OCI-LY1 (cell line): ENCODE measurements around the gene EIF5.
"Not testable (repeated sequence)": the region's sequence is repeated elsewhere in the genome, so short reads cannot be mapped to it uniquely, and the experiment has no call there.

Experiments
- H2AFZ ChIP-seq: fragments of 200-600 bp; sonication (generic), shearing (Covaris generic); 2 replicates; pipeline ENCODE4 v1.6.0; 2014; ENCODE audit warnings: antibody characterized with exemption, mild to moderate bottlenecking, low read length
- H3F3A ChIP-seq: fragments of 200-600 bp; sonication (generic), shearing (Covaris generic); 2 replicates; pipeline ENCODE4 v1.6.0; 2014; ENCODE audit warnings: mild to moderate bottlenecking, antibody characterized with exemption, low read length, moderate library complexity; ENCODE audit not compliant: insufficient read depth
- H3K27ac ChIP-seq: fragments of 200-600 bp; sonication (generic); 2 replicates; pipeline ENCODE4 v1.5.1; 2014; ENCODE audit warnings: low read length, mixed run types, mild to moderate bottlenecking, low read depth; ENCODE audit not compliant: poor library complexity, severe bottlenecking
- H3K27me3 ChIP-seq: fragments of 200-600 bp; sonication (generic); 2 replicates; pipeline ENCODE4 v1.6.0; 2014; ENCODE audit warnings: antibody characterized with exemption, mild to moderate bottlenecking, low read length, moderate library complexity; ENCODE audit not compliant: insufficient read depth
- H3K36me3 ChIP-seq: fragments of 200-600 bp; sonication (generic); 2 replicates; pipeline ENCODE4 v1.6.1; 2014; ENCODE audit warnings: mild to moderate bottlenecking, antibody characterized with exemption, low read length, moderate library complexity, mixed read lengths; ENCODE audit not compliant: insufficient read depth
- H3K4me1 ChIP-seq: fragments of 200-600 bp; sonication (generic); 2 replicates; pipeline ENCODE4 v1.5.1; 2014; ENCODE audit warnings: mild to moderate bottlenecking, low read length, moderate library complexity; ENCODE audit not compliant: insufficient read depth, severe bottlenecking
- H3K4me2 ChIP-seq: fragments of 200-600 bp; sonication (generic), shearing (Covaris generic); 2 replicates; pipeline ENCODE4 v1.6.1; 2014; ENCODE audit warnings: low read length
- H3K4me3 ChIP-seq: fragments of 200-600 bp; sonication (generic); 2 replicates; pipeline ENCODE4 v1.5.1; 2014; ENCODE audit warnings: low read length, low read depth, mild to moderate bottlenecking, mixed read lengths; ENCODE audit not compliant: poor library complexity, severe bottlenecking
- H3K79me2 ChIP-seq: fragments of 200-600 bp; shearing (Covaris generic); 2 replicates; pipeline ENCODE4 v1.6.1; 2016; ENCODE audit warnings: mixed run types, low read length, mixed read lengths; ENCODE audit not compliant: insufficient read depth
- H3K9ac ChIP-seq: fragments of 200-600 bp; sonication (generic), shearing (Covaris generic); 2 replicates; pipeline ENCODE4 v1.6.1; 2014; ENCODE audit warnings: mild to moderate bottlenecking, low read length, mixed read lengths
- H3K9me2 ChIP-seq: fragments of 200-600 bp; sonication (generic), shearing (Covaris generic); 2 replicates; pipeline ENCODE4 v1.6.1; 2014; ENCODE audit warnings: low read depth, mild to moderate bottlenecking, low read length, mixed read lengths
- H3K9me3 ChIP-seq: fragments of 200-600 bp; shearing (Covaris generic); 2 replicates; pipeline ENCODE4 v1.6.1; 2014; ENCODE audit warnings: low read length, mixed read lengths
- H4K20me1 ChIP-seq: fragments of 200-600 bp; sonication (generic), shearing (Covaris generic); 2 replicates; pipeline ENCODE4 v1.6.0; 2016; ENCODE audit warnings: mild to moderate bottlenecking, low read length; ENCODE audit not compliant: insufficient read depth
- EZH2 ChIP-seq: fragments of 200-600 bp; sonication (generic), shearing (Covaris generic); IDR thresholded peaks from 2 replicates; pipeline ENCODE4 v1.8.0; 2017; ENCODE audit warnings: borderline replicate concordance, mixed run types, mild to moderate bottlenecking, antibody characterized with exemption, low read length, moderate library complexity, mixed read lengths
- TF ChIP-seq, protein P1 (sequence below): fragments of 200-600 bp; sonication (generic), shearing (Covaris generic); IDR thresholded peaks from 2 replicates; pipeline ENCODE4 v1.5.1; 2017; ENCODE audit warnings: mild to moderate bottlenecking, antibody characterized with exemption, low read length, moderate library complexity, mixed read lengths

Gene EIF5

DNA sequence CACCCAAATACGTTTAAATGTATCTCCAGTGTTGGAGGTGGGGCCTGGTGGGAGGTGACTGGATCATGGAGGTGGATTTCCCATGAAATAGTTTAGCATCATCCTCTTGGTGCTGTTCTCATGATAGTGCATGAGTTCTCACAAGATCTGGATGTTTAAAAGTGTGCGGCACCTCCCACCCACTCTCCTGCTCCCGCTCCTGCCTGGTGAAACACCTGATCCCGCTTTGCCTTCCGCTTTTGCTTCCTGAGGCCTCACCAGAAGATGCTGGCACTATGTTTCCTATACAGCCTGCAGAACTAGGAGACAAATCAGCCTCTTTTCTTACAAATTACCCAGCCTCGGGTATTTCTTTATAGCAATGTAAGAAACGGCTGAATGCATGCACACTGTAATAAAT is 20.1 kb downstream of the EIF5 start:
- H3K79me2 ChIP-seq: no peaks in the 10 kb centered on the region
- H3F3A ChIP-seq: no peaks in the 10 kb centered on the region
- no peak overlapping the region for H3K27ac ChIP-seq
- H3K4me3 ChIP-seq: no peak overlapping the region
- H3K9me2 ChIP-seq: no peaks in the 10 kb centered on the region
- H3K9ac ChIP-seq: no peak overlapping the region
- H3K36me3 ChIP-seq: no peaks in the 10 kb centered on the region
- H3K4me1 ChIP-seq: peaks cover 20% of the 10 kb centered on the region
- H2AFZ ChIP-seq: no peak overlapping the region
- TF ChIP-seq, protein P1, sequence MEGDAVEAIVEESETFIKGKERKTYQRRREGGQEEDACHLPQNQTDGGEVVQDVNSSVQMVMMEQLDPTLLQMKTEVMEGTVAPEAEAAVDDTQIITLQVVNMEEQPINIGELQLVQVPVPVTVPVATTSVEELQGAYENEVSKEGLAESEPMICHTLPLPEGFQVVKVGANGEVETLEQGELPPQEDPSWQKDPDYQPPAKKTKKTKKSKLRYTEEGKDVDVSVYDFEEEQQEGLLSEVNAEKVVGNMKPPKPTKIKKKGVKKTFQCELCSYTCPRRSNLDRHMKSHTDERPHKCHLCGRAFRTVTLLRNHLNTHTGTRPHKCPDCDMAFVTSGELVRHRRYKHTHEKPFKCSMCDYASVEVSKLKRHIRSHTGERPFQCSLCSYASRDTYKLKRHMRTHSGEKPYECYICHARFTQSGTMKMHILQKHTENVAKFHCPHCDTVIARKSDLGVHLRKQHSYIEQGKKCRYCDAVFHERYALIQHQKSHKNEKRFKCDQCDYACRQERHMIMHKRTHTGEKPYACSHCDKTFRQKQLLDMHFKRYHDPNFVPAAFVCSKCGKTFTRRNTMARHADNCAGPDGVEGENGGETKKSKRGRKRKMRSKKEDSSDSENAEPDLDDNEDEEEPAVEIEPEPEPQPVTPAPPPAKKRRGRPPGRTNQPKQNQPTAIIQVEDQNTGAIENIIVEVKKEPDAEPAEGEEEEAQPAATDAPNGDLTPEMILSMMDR: no peak
- H4K20me1 ChIP-seq: no peaks in the 10 kb centered on the region
- peaks cover 7% of the 10 kb centered on the region; the same call in 1 of the 2 replicates for H3K9me3 ChIP-seq
- no peak overlapping the region for H3K4me2 ChIP-seq
- peaks cover 5% of the 10 kb centered on the region; the same call in 1 of the 2 replicates for H3K27me3 ChIP-seq

DNA sequence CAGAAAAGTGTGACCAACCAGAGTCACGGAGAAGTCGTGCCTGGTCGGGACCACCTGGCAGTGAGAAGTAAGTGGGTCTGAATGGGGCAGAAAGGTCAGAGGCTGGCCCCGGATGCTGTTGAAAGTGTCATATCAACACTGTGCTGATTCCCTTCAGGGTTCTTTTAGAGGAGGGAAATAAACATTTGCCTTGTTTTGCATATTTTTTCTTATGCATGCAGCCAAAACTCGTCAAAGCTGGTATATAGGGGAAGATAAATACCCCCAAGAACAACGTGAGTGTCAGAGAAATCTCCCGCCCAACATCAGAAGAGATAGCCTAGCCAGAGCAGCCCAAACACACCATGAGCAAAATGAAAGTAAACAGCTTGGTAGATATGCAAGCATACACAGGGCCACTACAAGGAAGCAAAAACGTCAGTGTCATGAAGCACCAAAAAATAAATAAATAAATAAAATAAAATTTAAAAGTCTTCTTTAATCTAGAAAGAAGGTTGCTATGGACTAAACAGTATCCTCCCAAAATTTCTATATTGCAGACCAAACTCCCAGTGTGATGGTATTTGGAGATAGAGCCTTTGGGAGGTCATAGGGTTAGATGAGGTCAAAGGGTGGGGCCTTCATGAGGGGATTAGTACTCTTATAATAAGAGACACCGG is 22.1 kb downstream of the EIF5 start:
- Histone ChIP-seq H3K9ac (no peak overlapping the region), H3F3A (no peaks in the 10 kb centered on the region), H3K4me3 (peak overlapping the region; percentile 21), H4K20me1 (no peaks in the 10 kb centered on the region), H3K9me3 (peaks cover 14% of the 10 kb centered on the region), H3K9me2 (no peaks in the 10 kb centered on the region), H3K79me2 (no peaks in the 10 kb centered on the region), H3K4me1 (peaks cover 20% of the 10 kb centered on the region), H2AFZ (peak overlapping the region; percentile 87; the same call in 1 of the 2 replicates), H3K27me3 (peaks cover 5% of the 10 kb centered on the region; the same call in 1 of the 2 replicates), H3K4me2 (peak overlapping the region; percentile 49), H3K27ac (no peak overlapping the region), H3K36me3 (no peaks in the 10 kb centered on the region; the same call in 1 of the 2 replicates)
- no peak for TF ChIP-seq EZH2
- TF ChIP-seq, protein P1: no peak

DNA sequence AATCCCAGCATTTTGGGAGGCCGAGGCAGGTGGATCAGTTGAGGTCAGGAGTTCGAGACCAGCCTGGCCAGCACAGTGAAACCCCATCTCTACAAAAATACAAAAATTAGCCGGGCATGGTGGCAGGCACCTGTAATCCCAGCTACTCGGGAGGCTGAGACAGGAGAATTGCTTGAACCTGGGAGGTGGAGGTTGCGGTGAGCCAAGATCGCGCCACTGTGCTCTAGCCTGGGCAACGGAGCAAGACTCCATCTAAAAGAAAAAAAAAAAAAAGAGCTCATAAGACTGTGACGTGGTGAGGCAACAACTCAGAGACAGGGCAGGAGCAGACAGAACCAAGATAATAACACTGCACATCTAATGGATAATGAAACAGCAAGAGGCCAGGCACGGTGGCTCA is 23.5 kb downstream of the EIF5 start:
- H4K20me1 ChIP-seq, H3K79me2 ChIP-seq, H3K27ac ChIP-seq, H3K9me2 ChIP-seq, H3K9ac ChIP-seq, H3K4me3 ChIP-seq, H3F3A ChIP-seq, H3K27me3 ChIP-seq, H3K4me2 ChIP-seq, H3K36me3 ChIP-seq: not testable (repeated sequence)
- Histone ChIP-seq H2AFZ (0 out of 2 replicates have a peak overlapping the region, but pooled peaks have one; percentile 1), H3K4me1 (peaks cover 20% of the 10 kb centered on the region), H3K9me3 (peaks cover 18% of the 10 kb centered on the region)

DNA sequence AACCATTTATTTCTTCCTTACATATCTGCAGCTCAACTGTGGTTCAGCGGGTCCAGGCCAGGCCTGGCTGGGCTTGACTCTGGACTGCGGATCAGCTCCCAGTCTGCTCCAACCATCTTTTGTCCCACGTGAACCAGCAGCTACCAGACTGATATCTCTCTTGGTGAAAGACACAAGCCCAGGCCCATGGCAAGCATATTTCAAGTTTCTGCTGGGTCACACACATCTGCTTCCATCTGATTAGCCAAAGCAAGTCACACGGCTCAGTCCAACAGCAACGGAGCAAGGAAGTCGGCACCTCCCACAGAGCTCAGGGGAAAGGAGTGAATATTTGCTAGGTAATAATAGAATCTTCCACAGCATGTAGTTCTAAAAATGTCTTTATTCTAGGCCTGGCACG is 26.5 kb downstream of the EIF5 start:
- no peak overlapping the region for H3K27ac ChIP-seq
- H3K4me1 ChIP-seq: peaks cover 19% of the 10 kb centered on the region
- no peak overlapping the region for H2AFZ ChIP-seq

More for the DNA sequence above, 26.5 kb downstream of the EIF5 start:
- no peak overlapping the region for H3K4me3 ChIP-seq
- no peak overlapping the region for H3K4me2 ChIP-seq
- no peaks in the 10 kb centered on the region; the same call in 1 of the 2 replicates for H3K36me3 ChIP-seq
- H3K9me3 ChIP-seq: peaks cover 28% of the 10 kb centered on the region
- TF ChIP-seq EZH2: no peak
- TF ChIP-seq, protein P1: no peak
- no peaks in the 10 kb centered on the region for H3F3A ChIP-seq
- H3K27me3 ChIP-seq: peaks cover 10% of the 10 kb centered on the region; the same call in 1 of the 2 replicates
- H3K9me2 ChIP-seq: no peaks in the 10 kb centered on the region
- no peaks in the 10 kb centered on the region for H4K20me1 ChIP-seq
- H3K79me2 ChIP-seq: no peaks in the 10 kb centered on the region
- no peak overlapping the region for H3K9ac ChIP-seq
